ENCODE measurements around the gene VRK1. TPM values are rescaled to one million over a fixed set of nuclear protein-coding genes. Genes with fewer than 3 reads are reported as not detected.

VRK1 gene
- polyA plus RNA-seq, 2 of the 4 experiments (the other 2 are of a cell fraction), result 32.2 to 34.2 TPM

DNA sequence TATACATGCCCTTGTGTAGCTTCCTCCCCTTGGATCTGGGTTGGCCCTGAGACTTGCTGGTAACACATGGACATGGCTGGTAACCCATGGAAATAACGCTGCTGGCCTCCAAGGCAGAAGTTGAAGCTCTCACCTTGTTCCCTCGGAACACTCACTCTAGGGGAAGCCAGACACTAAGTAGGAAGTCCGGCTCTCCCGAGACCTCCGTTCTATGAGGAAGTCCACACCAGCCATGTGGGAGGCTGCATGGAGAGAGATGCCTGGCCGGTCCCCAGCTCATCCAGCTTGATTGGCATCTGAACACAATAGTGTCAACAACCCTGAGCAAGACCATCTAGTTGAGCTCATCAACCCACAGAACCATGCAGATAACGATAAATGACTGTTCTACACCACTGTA, 39.7 kb upstream of the VRK1 start:
- FAIRE-seq (no peak), ATAC-seq (no peak), DNase-seq (ENCODE audit: low read depth in 1 of 2, low spot score in 1 of 2) (no peak)
- H3K4me2 ChIP-seq, result no peak overlapping the region
- no peaks in the 10 kb centered on the region for H3K4me1 ChIP-seq
- H3K27ac ChIP-seq, result no peak overlapping the region
- H3K4me3 ChIP-seq, result no peak overlapping the region
- POLR2A ChIA-PET, result no interaction called here
- H3K9me3 ChIP-seq, result no peaks in the 10 kb centered on the region
- no peak for TF ChIP-seq ZNF302 (CRISPR knock-in tag; IDR thresholded peaks at IDR 0.05)
- TF ChIP-seq CHD4 (IDR thresholded peaks at IDR 0.05; ENCODE audit: borderline replicate concordance), result no peak
- TF ChIP-seq CBX2 (IDR thresholded peaks at IDR 0.05; ENCODE audit: borderline replicate concordance, low read depth), result no peak
- no peak for TF ChIP-seq FOSB (CRISPR knock-in tag; IDR thresholded peaks at IDR 0.05)
- TF ChIP-seq ESRRA (IDR thresholded peaks at IDR 0.05; ENCODE audit: borderline replicate concordance, low read length), result no peak
- no peak for TF ChIP-seq NFE2L2 (conservative IDR thresholded peaks at IDR 0.05; ENCODE audit: low read length)
- TF ChIP-seq ELK1 (IDR thresholded peaks at IDR 0.05; ENCODE audit: low read depth, low read length), result no peak
- TF ChIP-seq RARB (CRISPR knock-in tag; IDR thresholded peaks at IDR 0.05), result no peak
- TF ChIP-seq KDM1A (IDR thresholded peaks at IDR 0.05; ENCODE audit: low read depth), result no peak
- no peak for TF ChIP-seq TP53 (CRISPR knock-in tag; IDR thresholded peaks at IDR 0.05)
- TF ChIP-seq ZC3H11A (IDR thresholded peaks at IDR 0.05), result no peak
- TF ChIP-seq TFCP2L1 (CRISPR knock-in tag; IDR thresholded peaks at IDR 0.05), result no peak
- TF ChIP-seq EHMT2 (IDR thresholded peaks at IDR 0.05; ENCODE audit: low read depth), result no peak
- no peak for TF ChIP-seq RCOR1 (IDR thresholded peaks at IDR 0.05; ENCODE audit: low read depth, low read length)
- no peak for TF ChIP-seq HES2 (IDR thresholded peaks at IDR 0.05)
- no peak for TF ChIP-seq JUN (IDR thresholded peaks at IDR 0.05)
- no peak for TF ChIP-seq HEYL (CRISPR knock-in tag; IDR thresholded peaks at IDR 0.05)
- TF ChIP-seq, protein P1, sequence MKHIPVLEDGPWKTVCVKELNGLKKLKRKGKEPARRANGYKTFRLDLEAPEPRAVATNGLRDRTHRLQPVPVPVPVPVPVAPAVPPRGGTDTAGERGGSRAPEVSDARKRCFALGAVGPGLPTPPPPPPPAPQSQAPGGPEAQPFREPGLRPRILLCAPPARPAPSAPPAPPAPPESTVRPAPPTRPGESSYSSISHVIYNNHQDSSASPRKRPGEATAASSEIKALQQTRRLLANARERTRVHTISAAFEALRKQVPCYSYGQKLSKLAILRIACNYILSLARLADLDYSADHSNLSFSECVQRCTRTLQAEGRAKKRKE (CRISPR knock-in tag; IDR thresholded peaks at IDR 0.05; ENCODE audit: low read depth), result no peak
- TF ChIP-seq NR3C1 (IDR thresholded peaks at IDR 0.05), result no peak
- TF ChIP-seq, protein P2, sequence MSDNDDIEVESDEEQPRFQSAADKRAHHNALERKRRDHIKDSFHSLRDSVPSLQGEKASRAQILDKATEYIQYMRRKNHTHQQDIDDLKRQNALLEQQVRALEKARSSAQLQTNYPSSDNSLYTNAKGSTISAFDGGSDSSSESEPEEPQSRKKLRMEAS (IDR thresholded peaks at IDR 0.05), result no peak
- 56% methylated on average over 5 of the region's 7 CpGs for WGBS (ENCODE audit: missing lambda C conversion rate)
- CTCF ChIA-PET, result no interaction called here

GRCh38 chr14:96761066-96761465, 36.1 kb upstream of the VRK1 start:
- Histone ChIP-seq H3K4me3 (no peak overlapping the region), H3K27ac (no peak overlapping the region), H3K4me2 (no peak overlapping the region), H3K9me3 (no peaks in the 10 kb centered on the region), H3K4me1 (no peaks in the 10 kb centered on the region)
- WGBS (ENCODE audit: missing lambda C conversion rate), result 53% methylated on average over 6 of the region's 6 CpGs
- ATAC-seq (no peak), FAIRE-seq (no peak), DNase-seq (ENCODE audit: low read depth in 1 of 2, low spot score in 1 of 2) (no peak)
- TF ChIP-seq, protein P3, sequence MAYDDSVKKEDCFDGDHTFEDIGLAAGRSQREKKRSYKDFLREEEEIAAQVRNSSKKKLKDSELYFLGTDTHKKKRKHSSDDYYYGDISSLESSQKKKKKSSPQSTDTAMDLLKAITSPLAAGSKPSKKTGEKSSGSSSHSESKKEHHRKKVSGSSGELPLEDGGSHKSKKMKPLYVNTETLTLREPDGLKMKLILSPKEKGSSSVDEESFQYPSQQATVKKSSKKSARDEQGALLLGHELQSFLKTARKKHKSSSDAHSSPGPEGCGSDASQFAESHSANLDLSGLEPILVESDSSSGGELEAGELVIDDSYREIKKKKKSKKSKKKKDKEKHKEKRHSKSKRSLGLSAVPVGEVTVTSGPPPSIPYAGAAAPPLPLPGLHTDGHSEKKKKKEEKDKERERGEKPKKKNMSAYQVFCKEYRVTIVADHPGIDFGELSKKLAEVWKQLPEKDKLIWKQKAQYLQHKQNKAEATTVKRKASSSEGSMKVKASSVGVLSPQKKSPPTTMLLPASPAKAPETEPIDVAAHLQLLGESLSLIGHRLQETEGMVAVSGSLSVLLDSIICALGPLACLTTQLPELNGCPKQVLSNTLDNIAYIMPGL (CRISPR knock-in tag; IDR thresholded peaks at IDR 0.05; ENCODE audit: borderline replicate concordance), result no peak
- CTCF ChIA-PET, result no interaction called here
- POLR2A ChIA-PET, result no interaction called here

DNA sequence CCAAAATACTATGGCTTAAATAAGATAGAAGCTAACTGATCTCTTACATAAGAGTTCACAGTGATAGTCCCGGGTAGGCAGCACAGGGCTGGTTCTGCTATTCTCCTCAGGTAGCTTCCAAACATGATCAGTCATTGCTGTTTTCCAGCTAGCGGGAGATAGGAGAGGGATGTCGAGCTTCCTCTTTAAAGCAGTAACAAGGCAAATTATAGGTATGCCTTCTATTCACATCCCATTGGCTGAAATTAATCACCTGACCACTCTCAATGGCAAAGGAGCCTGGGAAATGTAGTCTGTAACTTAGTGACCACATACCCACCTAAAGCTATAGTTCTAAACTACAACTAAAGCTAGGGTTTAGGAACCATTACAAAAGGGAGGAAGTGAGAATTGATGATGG, 34.5 kb upstream of the VRK1 start:
- 0% methylated on average over 3 of the region's 3 CpGs for WGBS (ENCODE audit: missing lambda C conversion rate)
- no peaks in the 10 kb centered on the region for H3K9me3 ChIP-seq
- ChIA-PET POLR2A (interaction anchor here (1.8 kb wide), 1 partner anchor 34 kb away, joined by 5 read pairs; the partner anchor contains the start of gene VRK1), CTCF (interaction anchor here (0.5 to 1.2 kb wide), 3 partner anchors 9 to 1235 kb away, joined by 3 read pairs; no protein-coding TSS in a partner anchor)
- FAIRE-seq, result peak; percentile 76
- DNase-seq (ENCODE audit: low read depth in 1 of 2, low spot score in 1 of 2), result peak; percentile 76 to 80
- no peak overlapping the region; a peak in 1 of 6 replicates for H3K27ac ChIP-seq
- peak overlapping the region; percentile 29 for H3K4me3 ChIP-seq
- peak; percentile 96 to 100 for ATAC-seq
- H3K4me2 ChIP-seq, result peak overlapping the region; percentile 76
- H3K4me1 ChIP-seq, result no peaks in the 10 kb centered on the region
- TF ChIP-seq, protein P4, sequence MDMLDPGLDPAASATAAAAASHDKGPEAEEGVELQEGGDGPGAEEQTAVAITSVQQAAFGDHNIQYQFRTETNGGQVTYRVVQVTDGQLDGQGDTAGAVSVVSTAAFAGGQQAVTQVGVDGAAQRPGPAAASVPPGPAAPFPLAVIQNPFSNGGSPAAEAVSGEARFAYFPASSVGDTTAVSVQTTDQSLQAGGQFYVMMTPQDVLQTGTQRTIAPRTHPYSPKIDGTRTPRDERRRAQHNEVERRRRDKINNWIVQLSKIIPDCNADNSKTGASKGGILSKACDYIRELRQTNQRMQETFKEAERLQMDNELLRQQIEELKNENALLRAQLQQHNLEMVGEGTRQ (IDR thresholded peaks at IDR 0.05), result peak; percentile 79
- TF ChIP-seq CBX2 (IDR thresholded peaks at IDR 0.05; ENCODE audit: borderline replicate concordance, low read depth) (no peak), EHF (CRISPR knock-in tag; IDR thresholded peaks at IDR 0.05) (no peak), NFE2L2 (conservative IDR thresholded peaks at IDR 0.05; ENCODE audit: low read length) (no peak)

Data from A549 (cell line).